ENCODE results near the gene RIPK4.

DNA sequence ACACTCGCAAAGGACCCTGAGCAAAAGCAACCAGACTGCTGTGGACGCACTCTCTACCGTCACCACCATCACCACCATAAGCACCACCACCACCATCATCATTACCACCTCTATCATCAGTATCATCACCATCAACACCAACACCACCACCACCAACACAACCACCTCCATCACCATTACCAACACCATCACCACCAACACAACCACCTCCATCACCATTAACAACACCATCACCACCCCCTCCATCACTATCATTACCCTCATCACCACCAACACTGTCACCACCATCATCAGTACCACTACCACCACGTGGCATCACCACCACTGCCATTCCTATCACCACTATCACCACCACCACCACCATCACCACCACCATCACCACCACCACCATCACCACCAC is 38.8 kb upstream of the RIPK4 start:
- TF ChIP-seq, protein P1, sequence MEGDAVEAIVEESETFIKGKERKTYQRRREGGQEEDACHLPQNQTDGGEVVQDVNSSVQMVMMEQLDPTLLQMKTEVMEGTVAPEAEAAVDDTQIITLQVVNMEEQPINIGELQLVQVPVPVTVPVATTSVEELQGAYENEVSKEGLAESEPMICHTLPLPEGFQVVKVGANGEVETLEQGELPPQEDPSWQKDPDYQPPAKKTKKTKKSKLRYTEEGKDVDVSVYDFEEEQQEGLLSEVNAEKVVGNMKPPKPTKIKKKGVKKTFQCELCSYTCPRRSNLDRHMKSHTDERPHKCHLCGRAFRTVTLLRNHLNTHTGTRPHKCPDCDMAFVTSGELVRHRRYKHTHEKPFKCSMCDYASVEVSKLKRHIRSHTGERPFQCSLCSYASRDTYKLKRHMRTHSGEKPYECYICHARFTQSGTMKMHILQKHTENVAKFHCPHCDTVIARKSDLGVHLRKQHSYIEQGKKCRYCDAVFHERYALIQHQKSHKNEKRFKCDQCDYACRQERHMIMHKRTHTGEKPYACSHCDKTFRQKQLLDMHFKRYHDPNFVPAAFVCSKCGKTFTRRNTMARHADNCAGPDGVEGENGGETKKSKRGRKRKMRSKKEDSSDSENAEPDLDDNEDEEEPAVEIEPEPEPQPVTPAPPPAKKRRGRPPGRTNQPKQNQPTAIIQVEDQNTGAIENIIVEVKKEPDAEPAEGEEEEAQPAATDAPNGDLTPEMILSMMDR (conservative IDR thresholded peaks at IDR 0.05; ENCODE audit: low read depth, low read length): no peak
- TF ChIP-seq EZH2 (IDR thresholded peaks at IDR 0.05; ENCODE audit: low read length, unreplicated experiment): no peak
- TF ChIP-seq EZH2phosphoT487 (IDR thresholded peaks at IDR 0.05; ENCODE audit: borderline replicate concordance, low read length): no peak
